H1 (cell line): ENCODE results near the gene CPA2. TPM values are rescaled to one million over a fixed set of nuclear protein-coding genes. Genes with fewer than 3 reads are reported as not detected.
"Not testable (repeated sequence)": the region's sequence is repeated elsewhere in the genome, so short reads cannot be mapped to it uniquely, and the experiment has no call there.

Experiments
- CTCF ChIA-PET: fragments of 300-600 bp; sonication (Branson Sonifier 250); formaldehyde crosslinking; loops from one replicate; lab custom pipeline; 2021; ENCODE audit not compliant: partially characterized antibody; lab: Charles Lee
- POLR2A ChIA-PET: fragments of 300-600 bp; sonication (Branson Sonifier 250); formaldehyde crosslinking; loops from one replicate; lab custom pipeline; 2021; ENCODE audit warnings: inconsistent platforms; ENCODE audit not compliant: partially characterized antibody; lab: Charles Lee
- DNase-seq, 2 experiments: peaks; one replicate each; pipeline versions ENCODE4 v3.0.0 to v3.0.0-alpha.2; 2010 to 2022; ENCODE audit warnings: low spot score in 2 of 2, low read depth in 1 of 2, mixed read lengths in 1 of 2
- FAIRE-seq: peaks from 2 replicates; lab custom pipeline; 2011; peaks lifted over from hg19 to GRCh38; lab: Jason Lieb, UNC
- H2AFZ ChIP-seq: 2 replicates; pipeline ENCODE4 v1.8.1; 2012; ENCODE audit warnings: low read length, inconsistent platforms
- H2AK5ac ChIP-seq: 2 replicates; pipeline ENCODE4 v1.6.1; 2013; ENCODE audit warnings: low read depth, low read length
- H2BK120ac ChIP-seq: replicated peaks from 2 replicates; pipeline ENCODE3; 2013; ENCODE audit warnings: low read depth, low read length, inconsistent platforms
- H2BK12ac ChIP-seq: 2 replicates; pipeline ENCODE4 v1.6.1; 2013; ENCODE audit warnings: low read depth, low read length
- H2BK15ac ChIP-seq: 2 replicates; pipeline ENCODE4 v1.6.1; 2013; ENCODE audit warnings: low read length
- H2BK20ac ChIP-seq: 2 replicates; pipeline ENCODE4 v1.6.1; 2013; ENCODE audit warnings: low read length
- H2BK5ac ChIP-seq: 2 replicates; pipeline ENCODE4 v1.6.1; 2013; ENCODE audit warnings: low read depth, low read length
- H3K14ac ChIP-seq: 2 replicates; pipeline ENCODE4 v1.6.1; 2013; ENCODE audit warnings: inconsistent platforms; ENCODE audit not compliant: insufficient read length
- H3K18ac ChIP-seq: 2 replicates; pipeline ENCODE4 v1.6.1; 2013; ENCODE audit warnings: low read length; ENCODE audit errors: extremely low read depth
- H3K23ac ChIP-seq: 2 replicates; pipeline ENCODE4 v1.6.1; 2013; ENCODE audit warnings: inconsistent platforms; ENCODE audit not compliant: insufficient read length
- H3K23me2 ChIP-seq: 2 replicates; pipeline ENCODE4 v1.6.1; 2013; ENCODE audit warnings: low read depth, low read length
- H3K27ac ChIP-seq: 2 replicates; pipeline ENCODE4 v1.6.1; 2011; ENCODE audit warnings: low read depth, low read length, inconsistent platforms
- H3K27me3 ChIP-seq, 4 experiments: replicated peaks in 1 of 4; 1 replicate in 1 of 4; 2 replicates in 3 of 4; pipeline versions ENCODE4 v1.6.1 to v1.8.1; 2011 to 2013; ENCODE audit warnings: low read length in 3 of 4, mild to moderate bottlenecking in 3 of 4, inconsistent platforms in 2 of 4, mixed read lengths in 2 of 4, moderate library complexity in 1 of 4; ENCODE audit not compliant: control insufficient read depth in 3 of 4, insufficient read depth in 3 of 4; ENCODE audit errors: extremely low read depth in 1 of 4
- H3K36me3 ChIP-seq, 4 experiments: 2 replicates each; pipeline versions ENCODE4 v1.6.1 to v1.8.1; 2011 to 2013; ENCODE audit warnings: mild to moderate bottlenecking in 4 of 4, low read length in 3 of 4, moderate library complexity in 2 of 4, control low read depth in 1 of 4, inconsistent platforms in 1 of 4; ENCODE audit not compliant: insufficient read depth in 4 of 4, control insufficient read depth in 2 of 4
- H3K4ac ChIP-seq: replicated peaks from 2 replicates; pipeline ENCODE3; 2013; ENCODE audit warnings: low read length, low read depth, mixed read lengths, inconsistent platforms; ENCODE audit not compliant: insufficient read length
- H3K4me1 ChIP-seq, 4 experiments: replicated peaks in 1 of 4; 1 replicate in 1 of 4; 2 replicates in 3 of 4; pipeline versions ENCODE4 v1.6.1 to v1.8.1; 2011 to 2013; ENCODE audit warnings: low read length in 3 of 4, inconsistent platforms in 2 of 4, mixed read lengths in 1 of 4; ENCODE audit not compliant: insufficient read depth in 4 of 4, control insufficient read depth in 3 of 4
- H3K4me2 ChIP-seq, 2 experiments: 2 replicates each; pipeline versions ENCODE4 v1.6.1 to v1.8.1; 2011 to 2013; ENCODE audit warnings: low read depth in 2 of 2, low read length in 2 of 2, control low read depth in 1 of 2, inconsistent platforms in 1 of 2, mild to moderate bottlenecking in 1 of 2; ENCODE audit not compliant: insufficient read depth in 1 of 2
- H3K4me3 ChIP-seq, 4 experiments: fragments of 200-600, 300-600 bp in 1 of 4; sonication (generic), shearing (Covaris generic), sonication (Bioruptor Twin) in 1 of 4; 2 replicates each; pipeline versions ENCODE4 v1.5.1 to v1.8.1; 2011 to 2016; ENCODE audit warnings: low read length in 4 of 4, low read depth in 3 of 4, control low read depth in 2 of 4, inconsistent platforms in 2 of 4, mild to moderate bottlenecking in 2 of 4, mixed read lengths in 1 of 4, moderate library complexity in 1 of 4; ENCODE audit not compliant: insufficient read depth in 2 of 4; ENCODE audit errors: extremely low read depth in 1 of 4
- H3K56ac ChIP-seq: replicated peaks from 2 replicates; pipeline ENCODE3; 2013; ENCODE audit warnings: low read depth, mild to moderate bottlenecking, mixed read lengths, low read length, inconsistent platforms; ENCODE audit not compliant: insufficient read length
- H3K79me1 ChIP-seq: 2 replicates; pipeline ENCODE4 v1.6.1; 2013; ENCODE audit warnings: low read depth, low read length, control low read depth
- H3K79me2 ChIP-seq, 2 experiments: 2 replicates each; pipeline versions ENCODE4 v1.6.1 to v1.8.1; 2012 to 2013; ENCODE audit warnings: low read length in 2 of 2, mild to moderate bottlenecking in 2 of 2, inconsistent platforms in 1 of 2; ENCODE audit not compliant: insufficient read depth in 2 of 2, control insufficient read depth in 1 of 2
- H3K9ac ChIP-seq, 4 experiments: replicated peaks in 1 of 4; 1 replicate in 1 of 4; 2 replicates in 3 of 4; pipeline versions ENCODE4 v1.6.1 to v1.8.1; 2011 to 2013; ENCODE audit warnings: low read depth in 3 of 4, low read length in 3 of 4, control low read depth in 2 of 4, mild to moderate bottlenecking in 2 of 4, moderate library complexity in 2 of 4, inconsistent platforms in 1 of 4; ENCODE audit errors: extremely low read depth in 1 of 4
- H3K9me3 ChIP-seq, 2 experiments: 2 replicates each; pipeline versions ENCODE4 v1.6.1 to v1.8.1; 2012 to 2013; ENCODE audit warnings: mild to moderate bottlenecking in 2 of 2, moderate library complexity in 2 of 2, control low read depth in 1 of 2, inconsistent platforms in 1 of 2, low read depth in 1 of 2, low read length in 1 of 2, mixed read lengths in 1 of 2; ENCODE audit not compliant: insufficient read depth in 2 of 2
- H4K20me1 ChIP-seq, 2 experiments: replicated peaks in 1 of 2; 2 replicates each; pipeline versions ENCODE3 to v1.8.1; 2011 to 2013; ENCODE audit warnings: inconsistent platforms in 2 of 2, low read length in 2 of 2, mild to moderate bottlenecking in 1 of 2; ENCODE audit not compliant: insufficient read depth in 2 of 2, control insufficient read depth in 1 of 2
- H4K5ac ChIP-seq: 2 replicates; pipeline ENCODE4 v1.6.1; 2013; ENCODE audit warnings: low read length, low read depth, mixed read lengths, inconsistent platforms; ENCODE audit not compliant: insufficient read length
- H4K8ac ChIP-seq: 2 replicates; pipeline ENCODE4 v1.8.0; 2013; ENCODE audit warnings: mild to moderate bottlenecking, moderate library complexity, low read length, inconsistent platforms; ENCODE audit not compliant: insufficient read depth; ENCODE audit errors: extremely low read depth
- H4K91ac ChIP-seq: replicated peaks from 2 replicates; pipeline ENCODE3; 2013; ENCODE audit warnings: low read length, mixed read lengths, inconsistent platforms; ENCODE audit not compliant: insufficient read length
- WGBS, 2 experiments: shearing (Covaris generic) in 1 of 2; methylation state at CpG; one replicate each; pipeline versions ENCODE4 v1.1.6 to v1.1.7; 2013 to 2015; ENCODE audit warnings: low lambda C conversion rate in 2 of 2, mixed read lengths in 2 of 2, inconsistent platforms in 1 of 2, low coverage in 1 of 2, missing lambda C conversion rate in 1 of 2; ENCODE audit not compliant: insufficient replicate concordance in 2 of 2, insufficient coverage in 1 of 2, insufficient read length in 1 of 2; ENCODE audit errors: extremely low coverage in 1 of 2, missing lambda C conversion rate in 1 of 2; 5-methylcytosine and 5-hydroxymethylcytosine counted together
- polyA plus RNA-seq, 7 experiments: library from polyadenylated mRNA; depleted of rRNA in 3 of 7; stranded (reverse) in 5 of 7; unstranded in 2 of 7; fragments of >200 nt in 5 of 7; fragments of 200-250 nt in 2 of 7; gene quantifications; 1 replicate in 5 of 7; 2 replicates in 1 of 7; 4 replicates in 1 of 7; pipeline versions ENCODE4 v1.2.1 to v1.2.3, GENCODE V29; 2011 to 2013; ENCODE audit warnings: missing spikeins in 2 of 7, mixed read lengths in 2 of 7
- total RNA-seq: library from RNA; stranded (reverse); fragmentation: NEBNext Ultra II Directional; extraction: Animal tissue kit (Norgen Biotek cat#: 25700); gene quantifications from 2 replicates; pipeline ENCODE4 v1.2.1, GENCODE V29; 2021

The CPA2 gene
- total and polyA plus RNA-seq, 2 of the 8 experiments (the other 6 are each of a cell fraction or from before 2014, with no cell fraction given), result 0.21 TPM; not detected in 1

- POLR2A ChIA-PET, H3K18ac ChIP-seq: not testable (repeated sequence)
- 94% methylated on average over 3 of the region's 3 CpGs; no CpG with 5 or more reads in 1 of the 2 experiments for WGBS, 2 experiments
These were observed 55.0 kb downstream of the CPA2 start for GRCh38 chr7:130321542-130322229.

More at GRCh38 chr7:130321542-130322229, 55.0 kb downstream of the CPA2 start:
- not testable (repeated sequence) for H2BK15ac ChIP-seq, H3K14ac ChIP-seq, H2BK5ac ChIP-seq, H2AFZ ChIP-seq, H3K27ac ChIP-seq, H3K9me3 ChIP-seq, H3K56ac ChIP-seq, H2BK20ac ChIP-seq, H2AK5ac ChIP-seq, H4K8ac ChIP-seq, H4K20me1 ChIP-seq, H3K4me2 ChIP-seq, FAIRE-seq, H3K4me3 ChIP-seq, H4K5ac ChIP-seq, H3K23ac ChIP-seq, H3K4ac ChIP-seq, H3K79me2 ChIP-seq, H3K9ac ChIP-seq, H3K27me3 ChIP-seq, H2BK12ac ChIP-seq, H3K4me1 ChIP-seq, H2BK120ac ChIP-seq, H3K36me3 ChIP-seq, H3K79me1 ChIP-seq, H4K91ac ChIP-seq, H3K23me2 ChIP-seq, DNase-seq
- CTCF ChIA-PET, result interaction anchor here (0.8 to 2.0 kb wide), 6 partner anchors 12 to 165 kb away, joined by 3 to 6 read pairs (median 3); partner anchors contain the start of gene CPA1
